NCI-H128 (cell line): Measurements from ENCODE around the gene EPG5.
"Not testable (repeated sequence)": the region's sequence is repeated elsewhere in the genome, so short reads cannot be mapped to it uniquely, and the experiment has no call there.

Source experiments
- DNase-seq: peaks from one replicate; lab custom pipeline; 2025; ENCODE audit not compliant: unreplicated experiment; lab: John Stamatoyannopoulos, UW

The EPG5 gene

DNA sequence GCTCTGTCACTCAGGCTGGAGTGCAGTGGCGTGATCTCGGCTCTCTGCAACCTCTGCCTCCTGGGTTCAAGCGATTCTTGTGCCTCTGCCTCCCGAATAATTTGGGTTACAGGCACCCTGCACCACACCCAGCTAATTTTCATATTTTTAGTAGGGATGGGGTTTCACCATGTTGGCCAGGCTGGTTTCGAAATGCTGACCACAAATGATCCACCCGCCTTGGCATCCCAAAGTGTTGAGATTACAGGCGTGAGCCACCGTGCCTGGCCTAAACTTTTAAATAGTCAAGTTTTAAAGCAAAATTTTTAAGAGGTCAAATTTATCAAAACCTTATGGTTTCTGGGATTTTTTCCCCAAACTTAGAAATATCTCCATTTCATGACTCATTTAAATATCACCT is 148.4 kb downstream of the EPG5 start:
- not testable (repeated sequence) for DNase-seq

DNA sequence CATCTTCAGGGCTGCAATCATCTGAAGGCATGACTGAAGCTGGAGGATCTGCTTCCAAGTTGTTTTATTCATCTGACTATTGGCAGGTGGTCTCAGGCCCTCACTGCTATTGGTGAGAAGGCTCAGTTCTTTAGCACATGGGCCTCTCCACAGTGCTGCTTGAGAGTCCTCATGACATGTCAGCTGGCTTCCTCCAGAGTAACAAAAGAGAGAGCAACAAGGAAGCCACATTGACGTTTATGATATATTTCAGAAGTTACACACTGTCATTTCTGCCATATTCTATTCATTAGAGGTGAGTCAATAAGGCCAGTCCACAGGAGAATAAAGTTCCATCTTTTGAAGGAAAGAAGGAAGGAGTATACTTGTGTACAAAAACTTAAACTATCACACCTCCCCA is 149.6 kb downstream of the EPG5 start:
- no peak for DNase-seq

DNA sequence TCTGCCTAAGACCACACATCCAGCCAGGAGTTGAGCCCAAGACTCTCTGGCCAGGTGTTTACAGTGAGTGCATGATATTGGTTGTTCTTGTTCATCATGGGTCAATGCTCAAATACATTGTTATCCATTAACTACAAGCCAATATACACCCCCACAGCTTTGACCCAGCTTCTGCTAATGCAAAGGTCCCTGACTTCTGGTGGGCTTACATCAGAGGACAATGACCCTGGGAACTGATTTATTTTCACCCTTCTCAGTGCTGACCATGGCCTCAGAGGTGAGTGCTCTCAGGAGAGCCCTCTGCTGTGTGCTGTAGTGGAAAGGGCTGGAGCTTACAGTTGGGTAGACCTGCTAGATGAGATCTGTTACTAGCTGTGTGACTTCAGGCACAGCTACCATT is 152.4 kb downstream of the EPG5 start:
- DNase-seq, result not testable (repeated sequence)

DNA sequence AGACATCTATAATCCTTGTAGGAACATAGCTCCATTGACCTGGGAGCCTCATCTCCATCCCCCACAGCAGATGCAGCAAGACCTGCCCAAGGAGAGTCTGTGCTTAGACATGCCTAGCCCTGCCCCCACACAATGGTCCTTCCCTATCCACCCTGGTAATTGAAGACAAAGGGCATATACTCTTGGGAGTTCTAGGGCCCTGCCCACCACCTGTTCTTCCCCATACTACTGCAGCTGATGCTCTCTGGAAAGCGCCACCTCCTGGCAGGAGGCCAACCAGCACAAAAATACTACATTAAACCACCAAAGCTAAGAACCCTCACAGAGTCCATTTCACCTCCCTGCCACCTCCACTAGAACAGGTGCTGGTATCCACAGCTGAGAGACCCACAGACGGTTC is 160.0 kb downstream of the EPG5 start:
- not testable (repeated sequence) for DNase-seq

DNA sequence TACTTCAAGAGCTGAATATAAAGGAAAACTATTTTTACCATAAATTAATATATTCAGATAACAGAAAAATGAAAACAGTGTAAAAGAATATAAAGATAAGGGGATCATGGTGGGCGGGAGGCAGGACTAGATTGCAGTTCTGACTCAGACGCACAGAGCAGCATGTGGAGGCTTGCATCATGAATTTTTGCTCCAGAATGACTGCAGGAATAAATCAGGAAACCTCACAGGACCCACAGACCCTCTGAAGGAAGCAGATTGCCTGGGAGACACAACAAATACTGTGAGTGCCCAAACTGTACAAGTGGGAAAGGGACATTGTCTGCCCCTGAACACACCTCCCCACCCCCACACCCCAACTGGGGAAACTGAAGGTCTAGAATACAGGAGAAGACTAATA is 160.9 kb downstream of the EPG5 start:
- no peak for DNase-seq

DNA sequence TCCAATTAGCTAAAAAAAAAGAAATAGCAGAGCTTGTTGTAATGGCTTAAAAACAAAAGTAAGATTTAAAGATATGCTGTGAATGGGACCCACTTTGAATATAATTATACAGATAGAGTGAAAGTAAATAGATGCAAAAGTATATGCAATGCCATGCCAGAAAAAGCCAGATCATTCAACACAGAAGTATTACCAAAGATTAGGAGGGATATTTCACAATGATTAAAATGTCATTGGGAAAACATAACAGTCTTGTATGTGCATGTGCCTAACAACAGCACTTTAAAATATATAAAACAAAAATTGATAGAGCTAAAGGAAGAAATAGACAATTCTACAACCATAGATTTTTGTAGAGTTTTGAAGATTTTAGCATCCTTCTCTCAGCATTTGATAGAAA is 161.6 kb downstream of the EPG5 start:
- no peak for DNase-seq

DNA sequence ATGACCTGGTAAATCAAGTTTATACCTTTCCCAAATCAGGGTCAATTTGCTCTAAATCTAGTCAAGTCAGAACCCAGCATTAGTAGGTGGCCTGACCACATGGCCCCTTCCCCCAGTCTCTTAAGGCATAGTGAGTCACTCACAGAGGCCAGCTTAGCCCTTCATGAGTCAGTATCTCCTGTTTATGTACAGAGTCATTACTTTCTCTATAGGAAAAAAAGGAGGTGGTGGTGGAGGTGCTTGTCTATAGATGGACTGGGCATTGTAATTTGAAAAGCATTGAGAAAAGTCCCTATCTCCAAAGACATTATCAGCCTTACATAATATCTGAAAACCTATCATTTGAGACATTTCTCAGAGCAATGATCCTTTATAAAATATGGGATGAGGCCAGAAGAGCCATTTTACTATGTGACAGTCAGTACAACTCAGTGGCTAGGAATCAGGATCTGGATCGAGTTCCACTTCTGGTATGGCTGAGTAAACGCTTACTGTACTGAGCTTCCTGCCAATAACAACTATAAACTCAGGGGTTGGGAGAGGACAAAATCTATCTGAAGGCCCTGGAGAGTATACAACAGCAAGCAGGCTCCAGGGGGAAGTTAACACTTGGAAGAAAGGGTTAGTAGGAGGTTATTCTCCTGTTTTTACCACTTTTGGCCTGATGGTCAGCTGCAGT is 164.2 kb downstream of the EPG5 start:
- DNase-seq, result no peak

DNA sequence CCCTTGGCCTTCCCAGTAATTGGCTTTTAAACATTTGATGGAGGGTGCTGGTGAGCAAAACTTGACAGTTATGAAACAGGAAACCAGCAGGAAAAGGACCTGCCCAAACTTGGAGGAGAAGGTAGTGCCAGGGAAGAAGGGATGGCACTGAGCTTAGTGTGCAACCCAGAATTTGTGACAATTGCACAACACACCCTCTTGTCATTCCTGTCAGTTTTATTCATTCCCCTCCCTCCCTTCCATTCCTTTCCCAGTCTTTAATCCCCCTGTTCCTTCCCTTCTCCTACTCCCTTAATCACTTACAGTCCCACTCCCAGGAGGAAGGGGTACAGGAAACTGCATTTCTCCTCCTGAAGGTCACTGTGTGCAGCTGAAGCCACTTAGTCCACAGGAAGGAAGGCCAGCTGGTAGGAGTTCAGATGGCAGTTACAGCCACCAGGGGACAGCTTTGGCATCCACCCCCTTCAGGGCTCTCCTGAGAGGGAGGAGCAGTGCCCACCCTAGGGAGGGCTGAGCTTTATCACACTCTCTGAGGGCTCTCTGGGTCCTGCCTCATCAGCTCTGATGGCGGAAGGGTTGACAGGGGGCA is 165.6 kb downstream of the EPG5 start:
- no peak for DNase-seq
